ENCODE measurements around the gene DNAJC10. TPM values are rescaled to one million over a fixed set of nuclear protein-coding genes. Genes with fewer than 3 reads are reported as not detected.

DNAJC10 gene
- total and polyA plus RNA-seq, 2 of the 4 experiments (the other 2 are of a cell fraction): 34.6 to 53.2 TPM

GRCh38 chr2:182740701-182741100 lies 24.6 kb downstream of the DNAJC10 start:
- Histone ChIP-seq H3K9me3 (ENCODE audit: control insufficient read depth, insufficient read depth, low read length) (no peaks in the 10 kb centered on the region), H3K18ac (ENCODE audit: low read depth, low read length) (no peak overlapping the region), H4K20me1 (ENCODE audit: insufficient read depth, low read length) (no peaks in the 10 kb centered on the region), H3K27me3 (ENCODE audit: control insufficient read depth, insufficient read depth, low read length) (no peaks in the 10 kb centered on the region), H3K9ac (ENCODE audit: low read depth, low read length) (no peak overlapping the region), H2AFZ (replicated peaks; ENCODE audit: low read length, poor library complexity) (no peak overlapping the region), H3K4me1 (ENCODE audit: control insufficient read depth, insufficient read depth, low read length) (no peaks in the 10 kb centered on the region), H2AK9ac (replicated peaks; ENCODE audit: low read depth, low read length, poor library complexity) (no peak overlapping the region), H3K23ac (ENCODE audit: low read depth, low read length) (no peak overlapping the region), H2BK15ac (ENCODE audit: low read depth, low read length) (no peak overlapping the region), H3K14ac (replicated peaks; ENCODE audit: low read depth, low read length) (no peak overlapping the region), H3K79me1 (ENCODE audit: low read depth in 1 of 2, low read length in 2 of 2) (no peaks in the 10 kb centered on the region; a peak in 1 of 4 replicates), H3K36me3 (ENCODE audit: control insufficient read depth, insufficient read depth, low read length) (peaks cover 20% of the 10 kb centered on the region), H4K5ac (ENCODE audit: low read depth, low read length) (no peak overlapping the region), H3K27ac (ENCODE audit: insufficient read depth, low read length) (no peak overlapping the region), H3K56ac (ENCODE audit: extremely low read depth, insufficient read depth, low read length) (no peak overlapping the region), H3K9me1 (ENCODE audit: insufficient read depth, low read length) (no peaks in the 10 kb centered on the region), H4K8ac (ENCODE audit: low read depth in 2 of 2, low read length in 2 of 2) (no peak overlapping the region), H4K91ac (ENCODE audit: insufficient read depth, low read depth, low read length) (no peak overlapping the region), H2BK20ac (ENCODE audit: low read depth, low read length) (no peak overlapping the region), H2BK120ac (ENCODE audit: low read depth, low read length) (no peak overlapping the region), H3K4ac (ENCODE audit: low read depth, low read length) (no peak overlapping the region), H2BK5ac (ENCODE audit: low read depth, low read length, poor library complexity, severe bottlenecking) (no peak overlapping the region), H3K4me2 (ENCODE audit: low read depth, low read length) (no peak overlapping the region), H2AK5ac (ENCODE audit: low read depth, low read length) (no peak overlapping the region), H3K4me3 (ENCODE audit: insufficient read depth, low read depth, low read length) (no peak overlapping the region)
- in situ Hi-C loops (cut with MboI; ENCODE audit: low sequenced_read_pairs): no loop called here
- no peak for ATAC-seq (ENCODE audit: low read depth)
- WGBS, 2 experiments (ENCODE audit: extremely low coverage in 2 of 2, insufficient read length in 1 of 2): no CpG with 5 or more reads among the region's 2 CpGs
- BruUV-seq (replicated peaks): no TSS peak
- intact Hi-C loops (cut with micrococcal nuclease): no loop called here
- TF ChIP-seq MAZ (IDR thresholded peaks at IDR 0.05; ENCODE audit: borderline replicate concordance, low read depth, low read length) (no peak), RCOR1 (IDR thresholded peaks at IDR 0.05; ENCODE audit: insufficient replicate concordance, low read length) (no peak), BHLHE40 (IDR thresholded peaks at IDR 0.05; ENCODE audit: low read depth, low read length) (no peak), RFX5 (IDR thresholded peaks at IDR 0.05; ENCODE audit: low read depth, low read length) (no peak), CEBPB (IDR thresholded peaks at IDR 0.05; ENCODE audit: low read depth, low read length) (no peak), FOS (IDR thresholded peaks at IDR 0.05; ENCODE audit: low read depth, low read length) (no peak)
- ChIA-PET POLR2A (ENCODE audit: unreplicated experiment) (no interaction called here), CTCF (interaction anchor here (0.6 kb wide), 1 partner anchor 1002 kb away, joined by 4 read pairs; no protein-coding TSS in a partner anchor)
- dilution Hi-C loops (cut with HindIII; ENCODE audit: low sequenced_read_pairs, unreplicated experiment): no loop called here
- no peak for DNase-seq
